K562 (cell line): ENCODE results near the gene NBEAL2. TPM values are rescaled to one million over a fixed set of nuclear protein-coding genes. Genes with fewer than 3 reads are reported as not detected.

Experiments used
- BHLHE40 ChIP-seq: IDR thresholded peaks from 2 replicates; pipeline ENCODE4 v1.6.1; 2011; ENCODE audit warnings: low read length, improper control_type of control experiment
- BRD4 ChIP-seq: fragments of 200-600 bp; sonication (generic); IDR thresholded peaks from 2 replicates; pipeline ENCODE4 v1.6.1; 2017; ENCODE audit warnings: inconsistent platforms
- C11orf30 ChIP-seq: fragments of 450-650 bp; IDR thresholded peaks from 2 replicates; pipeline ENCODE4 v1.6.1; 2016; ENCODE audit warnings: low read depth, mild to moderate bottlenecking
- CBX1 ChIP-seq: sonication (generic); IDR thresholded peaks from 2 replicates; pipeline ENCODE4 v1.6.1; 2016; ENCODE audit warnings: antibody characterized with exemption, low read depth, mild to moderate bottlenecking
- HLTF ChIP-seq: fragments of 450-650 bp; IDR thresholded peaks from 2 replicates; pipeline ENCODE4 v1.6.1; 2016
- MXI1 ChIP-seq: IDR thresholded peaks from 2 replicates; pipeline ENCODE4 v1.6.1; 2011; ENCODE audit warnings: low read depth, mild to moderate bottlenecking, improper control_type of control experiment, low read length
- RBM39 ChIP-seq: fragments of 200-400 bp; formaldehyde crosslinking; optimal IDR thresholded peaks from 2 replicates; pipeline ENCODE3; 2018; ENCODE audit warnings: low read depth, low read length
- SMARCC2 ChIP-seq: fragments of 450-650 bp; IDR thresholded peaks from 2 replicates; pipeline ENCODE4 v1.6.1; 2017; ENCODE audit warnings: antibody characterized with exemption, moderate library complexity, mild to moderate bottlenecking, low read depth
- SMARCE1 ChIP-seq: fragments of 450-650 bp; IDR thresholded peaks from 2 replicates; pipeline ENCODE4 v1.7.1; 2016; ENCODE audit warnings: mild to moderate bottlenecking
- SRSF1 ChIP-seq: fragments of 200-400 bp; formaldehyde crosslinking; IDR thresholded peaks from 2 replicates; pipeline ENCODE4 v1.6.1; 2017; ENCODE audit warnings: mild to moderate bottlenecking, low read depth, low read length, moderate library complexity
- SUPT5H ChIP-seq: fragments of 450-650 bp; IDR thresholded peaks from 2 replicates; pipeline ENCODE4 v1.6.1; 2016
- TEAD1 ChIP-seq, 2 experiments: fragments of 450-650 bp in 1 of 2; sonication (generic) in 1 of 2; formaldehyde crosslinking; IDR thresholded peaks; 2 replicates each; pipeline versions ENCODE4 v1.4.0 to v1.8.0; 2020 to 2022; ENCODE audit warnings: mild to moderate bottlenecking in 2 of 2, missing genetic modification reagents in 1 of 2
- TGIF2 ChIP-seq: sonication (generic); formaldehyde crosslinking; IDR thresholded peaks from 2 replicates; pipeline ENCODE4 v1.8.1; 2022; ENCODE audit warnings: mild to moderate bottlenecking, missing genetic modification reagents, moderate library complexity
- USF1 ChIP-seq: sonication (generic); formaldehyde crosslinking; IDR thresholded peaks from 2 replicates; pipeline ENCODE4 v1.9.0; 2022; ENCODE audit warnings: mild to moderate bottlenecking, missing genetic modification reagents
- WHSC1 ChIP-seq: IDR thresholded peaks from one replicate; pipeline ENCODE4 v1.6.1; 2012; ENCODE audit warnings: low read length, control low read depth, inconsistent platforms
- ZBTB7A ChIP-seq: IDR thresholded peaks from 2 replicates; pipeline ENCODE4 v1.6.1; 2011; ENCODE audit warnings: low read depth, mild to moderate bottlenecking, low read length, moderate library complexity, borderline replicate concordance; ENCODE audit not compliant: control insufficient read depth
- ZNF165 ChIP-seq: fragments of 250-450 bp; sonication (Bioruptor Pico); IDR thresholded peaks from 2 replicates; pipeline ENCODE4 v1.4.0; 2020; ENCODE audit warnings: borderline replicate concordance
- ZNF24 ChIP-seq: fragments of 450-650 bp; IDR thresholded peaks from 2 replicates; pipeline ENCODE4 v1.6.1; 2016
- ZNF263 ChIP-seq: sonication (generic); formaldehyde crosslinking; IDR thresholded peaks from 2 replicates; pipeline ENCODE4 v1.8.0; 2022; ENCODE audit warnings: mild to moderate bottlenecking, missing genetic modification reagents, borderline replicate concordance
- ZZZ3 ChIP-seq: fragments of 450-650 bp; IDR thresholded peaks from 2 replicates; pipeline ENCODE4 v1.6.1; 2016; ENCODE audit warnings: antibody characterized with exemption, mild to moderate bottlenecking, moderate library complexity
- polyA plus RNA-seq, 8 experiments: library from polyadenylated mRNA; depleted of rRNA in 4 of 8; stranded (reverse) in 5 of 8; unstranded in 3 of 8; fragments of >200 nt; fragmentation: Nextera tagmentation in 2 of 8; fragmentation: Illumina TruSeq in 1 of 8; extraction: Ambion mirVana in 2 of 8; extraction: Trizol in 1 of 8; gene quantifications; 2 replicates each; pipeline versions ENCODE4 v1.2.1 to v1.2.3, GENCODE V29; 2011 to 2014; ENCODE audit warnings: inconsistent platforms in 1 of 8, missing spikeins in 1 of 8
- total RNA-seq, 7 experiments: library from RNA; depleted of rRNA in 6 of 7; stranded (reverse); fragments of >200 nt in 6 of 7; fragmentation: Illumina TruSeq in 2 of 7; extraction: Trizol in 2 of 7; gene quantifications; 2 replicates each; pipeline versions ENCODE4 v1.2.1 to v1.2.3, GENCODE V29; 2011 to 2021; ENCODE audit warnings: low replicate concordance in 1 of 7
- TF ChIP-seq, protein P1 (sequence below): conservative IDR thresholded peaks from 2 replicates; pipeline ENCODE4 v1.6.1; 2011; ENCODE audit warnings: low read depth, mild to moderate bottlenecking, low read length; ENCODE audit not compliant: control insufficient read depth
- TF ChIP-seq, protein P2 (sequence below): fragments of 450-650 bp; formaldehyde crosslinking; IDR thresholded peaks from 2 replicates; pipeline ENCODE4 v1.4.0; 2020; ENCODE audit warnings: mild to moderate bottlenecking
- TF ChIP-seq, protein P3 (sequence below): fragments of 450-650 bp; IDR thresholded peaks from 2 replicates; pipeline ENCODE4 v1.6.1; 2017; ENCODE audit warnings: antibody characterized with exemption, mild to moderate bottlenecking

Gene NBEAL2
- total and polyA plus RNA-seq, 9 of the 15 experiments (the other 6 are each of a cell fraction or from before 2014, with no cell fraction given): 0.06 to 114 (median 29.6) TPM

DNA sequence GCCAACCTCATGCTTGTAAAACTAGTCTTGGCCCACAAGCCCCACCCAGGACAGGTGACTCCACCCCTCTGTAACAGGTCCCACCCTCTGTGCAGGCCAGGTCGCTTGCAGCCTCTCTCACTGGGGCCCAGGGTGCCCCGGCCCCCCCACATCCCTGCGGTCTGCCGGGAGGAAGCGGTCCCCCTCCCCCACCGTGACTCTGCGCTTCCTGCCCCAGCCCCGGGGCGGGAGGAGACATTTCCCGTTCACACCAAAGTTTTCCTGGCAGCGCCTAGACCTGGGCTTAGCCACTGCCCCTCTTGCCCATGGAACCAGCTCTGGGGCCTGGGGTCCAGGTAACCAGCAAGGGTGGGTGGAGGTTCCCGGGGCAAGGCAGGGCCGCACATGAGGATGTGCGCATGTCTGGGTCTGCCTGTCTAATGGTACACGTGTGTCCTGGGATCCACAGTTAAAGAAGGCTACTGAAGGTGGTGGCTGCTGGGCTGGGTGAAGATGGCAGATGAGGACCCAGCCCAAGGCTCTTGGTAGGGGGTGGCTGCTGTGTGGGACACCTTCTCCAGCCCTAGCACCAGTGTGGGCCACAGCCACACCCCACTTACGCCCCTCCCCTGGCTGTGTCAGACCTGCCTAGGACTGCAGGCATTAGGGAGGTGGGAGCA is 8.4 kb downstream of the NBEAL2 start (continued):
- TF ChIP-seq ZZZ3: no peak
- TF ChIP-seq, protein P1, sequence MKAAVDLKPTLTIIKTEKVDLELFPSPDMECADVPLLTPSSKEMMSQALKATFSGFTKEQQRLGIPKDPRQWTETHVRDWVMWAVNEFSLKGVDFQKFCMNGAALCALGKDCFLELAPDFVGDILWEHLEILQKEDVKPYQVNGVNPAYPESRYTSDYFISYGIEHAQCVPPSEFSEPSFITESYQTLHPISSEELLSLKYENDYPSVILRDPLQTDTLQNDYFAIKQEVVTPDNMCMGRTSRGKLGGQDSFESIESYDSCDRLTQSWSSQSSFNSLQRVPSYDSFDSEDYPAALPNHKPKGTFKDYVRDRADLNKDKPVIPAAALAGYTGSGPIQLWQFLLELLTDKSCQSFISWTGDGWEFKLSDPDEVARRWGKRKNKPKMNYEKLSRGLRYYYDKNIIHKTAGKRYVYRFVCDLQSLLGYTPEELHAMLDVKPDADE: peak; percentile 88
- no peak for TF ChIP-seq SRSF1
- TF ChIP-seq BRD4: peak; percentile 93
- 0 out of 2 replicates have a peak, but pooled peaks have one; percentile 11 for TF ChIP-seq HLTF
- TF ChIP-seq WHSC1: no peak
- TF ChIP-seq TEAD1 (CRISPR knock-in tag; IDR thresholded peaks at IDR 0.05): 0 out of 4 replicates have a peak, but pooled peaks of 1 of the 2 experiments have one; percentile 13
- 0 out of 2 replicates have a peak, but pooled peaks have one; percentile 63 for TF ChIP-seq ZNF24
- TF ChIP-seq TGIF2 (CRISPR knock-in tag): no peak
- TF ChIP-seq ZNF263 (CRISPR knock-in tag): no peak
- TF ChIP-seq SMARCC2: peak; percentile 71; the same call in 1 of the 2 replicates
- TF ChIP-seq USF1 (CRISPR knock-in tag): peak; percentile 40; the same call in 1 of the 2 replicates
- TF ChIP-seq, protein P2, sequence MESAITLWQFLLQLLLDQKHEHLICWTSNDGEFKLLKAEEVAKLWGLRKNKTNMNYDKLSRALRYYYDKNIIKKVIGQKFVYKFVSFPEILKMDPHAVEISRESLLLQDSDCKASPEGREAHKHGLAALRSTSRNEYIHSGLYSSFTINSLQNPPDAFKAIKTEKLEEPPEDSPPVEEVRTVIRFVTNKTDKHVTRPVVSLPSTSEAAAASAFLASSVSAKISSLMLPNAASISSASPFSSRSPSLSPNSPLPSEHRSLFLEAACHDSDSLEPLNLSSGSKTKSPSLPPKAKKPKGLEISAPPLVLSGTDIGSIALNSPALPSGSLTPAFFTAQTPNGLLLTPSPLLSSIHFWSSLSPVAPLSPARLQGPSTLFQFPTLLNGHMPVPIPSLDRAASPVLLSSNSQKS (CRISPR knock-in tag): no peak
- TF ChIP-seq ZBTB7A: peak; percentile 31; the same call in 1 of the 2 replicates
- peak; percentile 84 for TF ChIP-seq SUPT5H
- TF ChIP-seq ZNF165 (CRISPR knock-in tag): no peak
- TF ChIP-seq C11orf30: peak; percentile 93
- 0 out of 2 replicates have a peak, but pooled peaks have one; percentile 11 for TF ChIP-seq MXI1
- peak; percentile 43; the same call in 1 of the 2 replicates for TF ChIP-seq BHLHE40
- TF ChIP-seq RBM39: no peak
- peak; percentile 77 for TF ChIP-seq SMARCE1
- peak; percentile 87 for TF ChIP-seq CBX1
- TF ChIP-seq, protein P3, sequence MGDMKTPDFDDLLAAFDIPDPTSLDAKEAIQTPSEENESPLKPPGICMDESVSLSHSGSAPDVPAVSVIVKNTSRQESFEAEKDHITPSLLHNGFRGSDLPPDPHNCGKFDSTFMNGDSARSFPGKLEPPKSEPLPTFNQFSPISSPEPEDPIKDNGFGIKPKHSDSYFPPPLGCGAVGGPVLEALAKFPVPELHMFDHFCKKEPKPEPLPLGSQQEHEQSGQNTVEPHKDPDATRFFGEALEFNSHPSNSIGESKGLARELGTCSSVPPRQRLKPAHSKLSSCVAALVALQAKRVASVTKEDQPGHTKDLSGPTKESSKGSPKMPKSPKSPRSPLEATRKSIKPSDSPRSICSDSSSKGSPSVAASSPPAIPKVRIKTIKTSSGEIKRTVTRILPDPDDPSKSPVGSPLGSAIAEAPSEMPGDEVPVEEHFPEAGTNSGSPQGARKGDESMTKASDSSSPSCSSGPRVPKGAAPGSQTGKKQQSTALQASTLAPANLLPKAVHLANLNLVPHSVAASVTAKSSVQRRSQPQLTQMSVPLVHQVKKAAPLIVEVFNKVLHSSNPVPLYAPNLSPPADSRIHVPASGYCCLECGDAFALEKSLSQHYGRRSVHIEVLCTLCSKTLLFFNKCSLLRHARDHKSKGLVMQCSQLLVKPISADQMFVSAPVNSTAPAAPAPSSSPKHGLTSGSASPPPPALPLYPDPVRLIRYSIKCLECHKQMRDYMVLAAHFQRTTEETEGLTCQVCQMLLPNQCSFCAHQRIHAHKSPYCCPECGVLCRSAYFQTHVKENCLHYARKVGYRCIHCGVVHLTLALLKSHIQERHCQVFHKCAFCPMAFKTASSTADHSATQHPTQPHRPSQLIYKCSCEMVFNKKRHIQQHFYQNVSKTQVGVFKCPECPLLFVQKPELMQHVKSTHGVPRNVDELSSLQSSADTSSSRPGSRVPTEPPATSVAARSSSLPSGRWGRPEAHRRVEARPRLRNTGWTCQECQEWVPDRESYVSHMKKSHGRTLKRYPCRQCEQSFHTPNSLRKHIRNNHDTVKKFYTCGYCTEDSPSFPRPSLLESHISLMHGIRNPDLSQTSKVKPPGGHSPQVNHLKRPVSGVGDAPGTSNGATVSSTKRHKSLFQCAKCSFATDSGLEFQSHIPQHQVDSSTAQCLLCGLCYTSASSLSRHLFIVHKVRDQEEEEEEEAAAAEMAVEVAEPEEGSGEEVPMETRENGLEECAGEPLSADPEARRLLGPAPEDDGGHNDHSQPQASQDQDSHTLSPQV: peak; percentile 92
